ENCODE results near the gene NKTR.

Gene NKTR

GRCh38 chr3:42668413-42668760, 67.9 kb downstream of the NKTR start:
- H3K27ac ChIP-seq, result no peak overlapping the region
- TF ChIP-seq, protein P1, sequence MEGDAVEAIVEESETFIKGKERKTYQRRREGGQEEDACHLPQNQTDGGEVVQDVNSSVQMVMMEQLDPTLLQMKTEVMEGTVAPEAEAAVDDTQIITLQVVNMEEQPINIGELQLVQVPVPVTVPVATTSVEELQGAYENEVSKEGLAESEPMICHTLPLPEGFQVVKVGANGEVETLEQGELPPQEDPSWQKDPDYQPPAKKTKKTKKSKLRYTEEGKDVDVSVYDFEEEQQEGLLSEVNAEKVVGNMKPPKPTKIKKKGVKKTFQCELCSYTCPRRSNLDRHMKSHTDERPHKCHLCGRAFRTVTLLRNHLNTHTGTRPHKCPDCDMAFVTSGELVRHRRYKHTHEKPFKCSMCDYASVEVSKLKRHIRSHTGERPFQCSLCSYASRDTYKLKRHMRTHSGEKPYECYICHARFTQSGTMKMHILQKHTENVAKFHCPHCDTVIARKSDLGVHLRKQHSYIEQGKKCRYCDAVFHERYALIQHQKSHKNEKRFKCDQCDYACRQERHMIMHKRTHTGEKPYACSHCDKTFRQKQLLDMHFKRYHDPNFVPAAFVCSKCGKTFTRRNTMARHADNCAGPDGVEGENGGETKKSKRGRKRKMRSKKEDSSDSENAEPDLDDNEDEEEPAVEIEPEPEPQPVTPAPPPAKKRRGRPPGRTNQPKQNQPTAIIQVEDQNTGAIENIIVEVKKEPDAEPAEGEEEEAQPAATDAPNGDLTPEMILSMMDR (conservative IDR thresholded peaks at IDR 0.05; ENCODE audit: low read depth, low read length), result no peak
- H3K36me3 ChIP-seq (ENCODE audit: insufficient read depth), result no peaks in the 10 kb centered on the region

GRCh38 chr3:42668793-42669217, 68.3 kb downstream of the NKTR start:
- H3K4me2 ChIP-seq, result no peak overlapping the region
- H2AFZ ChIP-seq (ENCODE audit: low read depth), result no peak overlapping the region
- no peaks in the 10 kb centered on the region for H3K36me3 ChIP-seq (ENCODE audit: insufficient read depth)
- no peaks in the 10 kb centered on the region for H3K4me1 ChIP-seq (ENCODE audit: low read depth, poor library complexity, severe bottlenecking)
- no peak overlapping the region for H3K9ac ChIP-seq
- H3K27ac ChIP-seq, result no peak overlapping the region
- H3K27me3 ChIP-seq (ENCODE audit: insufficient read depth, low read depth), result no peaks in the 10 kb centered on the region
- H3K79me2 ChIP-seq (ENCODE audit: insufficient read depth, low read depth), result no peaks in the 10 kb centered on the region
- TF ChIP-seq, protein P1 (conservative IDR thresholded peaks at IDR 0.05; ENCODE audit: low read depth, low read length), result no peak
- no peaks in the 10 kb centered on the region for H4K20me1 ChIP-seq (ENCODE audit: insufficient read depth)
- no peak overlapping the region for H3K4me3 ChIP-seq (IDR thresholded peaks at IDR 0.05; ENCODE audit: insufficient read depth, low read depth, low read length)

More at GRCh38 chr3:42668413-42668760, 67.9 kb downstream of the NKTR start:
- H3K9ac ChIP-seq, result no peak overlapping the region
- H3K4me3 ChIP-seq (IDR thresholded peaks at IDR 0.05; ENCODE audit: insufficient read depth, low read depth, low read length), result no peak overlapping the region
- H3K4me1 ChIP-seq (ENCODE audit: low read depth, poor library complexity, severe bottlenecking), result no peaks in the 10 kb centered on the region
- no peaks in the 10 kb centered on the region for H3K79me2 ChIP-seq (ENCODE audit: insufficient read depth, low read depth)
- H2AFZ ChIP-seq (ENCODE audit: low read depth), result no peak overlapping the region
- H4K20me1 ChIP-seq (ENCODE audit: insufficient read depth), result no peaks in the 10 kb centered on the region
- H3K4me2 ChIP-seq, result no peak overlapping the region
- no peaks in the 10 kb centered on the region for H3K27me3 ChIP-seq (ENCODE audit: insufficient read depth, low read depth)

- Histone ChIP-seq H3K4me3 (IDR thresholded peaks at IDR 0.05; ENCODE audit: insufficient read depth, low read depth, low read length) (no peak overlapping the region), H2AFZ (ENCODE audit: low read depth) (no peak overlapping the region), H4K20me1 (ENCODE audit: insufficient read depth) (no peaks in the 10 kb centered on the region), H3K27me3 (ENCODE audit: insufficient read depth, low read depth) (no peaks in the 10 kb centered on the region), H3K4me2 (no peak overlapping the region), H3K79me2 (ENCODE audit: insufficient read depth, low read depth) (no peaks in the 10 kb centered on the region), H3K27ac (no peak overlapping the region), H3K36me3 (ENCODE audit: insufficient read depth) (no peaks in the 10 kb centered on the region), H3K4me1 (ENCODE audit: low read depth, poor library complexity, severe bottlenecking) (no peaks in the 10 kb centered on the region), H3K9ac (no peak overlapping the region)
- TF ChIP-seq, protein P1 (conservative IDR thresholded peaks at IDR 0.05; ENCODE audit: low read depth, low read length), result no peak
Observed at GRCh38 chr3:42670051-42670576, 69.6 kb downstream of the NKTR start.

- TF ChIP-seq, protein P1 (conservative IDR thresholded peaks at IDR 0.05; ENCODE audit: low read depth, low read length), result no peak
- Histone ChIP-seq H3K4me1 (ENCODE audit: low read depth, poor library complexity, severe bottlenecking) (no peaks in the 10 kb centered on the region), H3K4me3 (IDR thresholded peaks at IDR 0.05; ENCODE audit: insufficient read depth, low read depth, low read length) (no peak overlapping the region), H4K20me1 (ENCODE audit: insufficient read depth) (no peaks in the 10 kb centered on the region), H3K27me3 (ENCODE audit: insufficient read depth, low read depth) (no peaks in the 10 kb centered on the region), H3K9ac (no peak overlapping the region), H3K4me2 (no peak overlapping the region), H2AFZ (ENCODE audit: low read depth) (no peak overlapping the region), H3K36me3 (ENCODE audit: insufficient read depth) (no peaks in the 10 kb centered on the region), H3K79me2 (ENCODE audit: insufficient read depth, low read depth) (no peaks in the 10 kb centered on the region), H3K27ac (no peak overlapping the region)
Observed at GRCh38 chr3:42670670-42671069, 70.2 kb downstream of the NKTR start.
